Measurements from ENCODE around the gene TAB2.

Gene TAB2

GRCh38 chr6:149303468-149303867 is 14.0 kb upstream of the TAB2 start:
- Histone ChIP-seq H3K4me3 (ENCODE audit: low read depth, low read length) (no peak overlapping the region), H3K9me3 (no peaks in the 10 kb centered on the region), H3K4me1 (no peaks in the 10 kb centered on the region), H3K27me3 (no peaks in the 10 kb centered on the region), H3K36me3 (no peaks in the 10 kb centered on the region)
- no peak for TF ChIP-seq CTCF (IDR thresholded peaks at IDR 0.05; ENCODE audit: low read depth, low read length)
- no peak for DNase-seq

- TF ChIP-seq CTCF (IDR thresholded peaks at IDR 0.05; ENCODE audit: low read depth, low read length) = no peak
- no peaks in the 10 kb centered on the region for H3K27me3 ChIP-seq
- H3K36me3 ChIP-seq = no peaks in the 10 kb centered on the region
- H3K4me3 ChIP-seq (ENCODE audit: low read depth, low read length) = no peak overlapping the region
- no peaks in the 10 kb centered on the region for H3K9me3 ChIP-seq
- H3K4me1 ChIP-seq = no peaks in the 10 kb centered on the region
- DNase-seq = no peak
These were observed 12.1 kb upstream of the TAB2 start for GRCh38 chr6:149305372-149305771.

- H3K4me1 ChIP-seq = no peaks in the 10 kb centered on the region
- TF ChIP-seq CTCF (IDR thresholded peaks at IDR 0.05; ENCODE audit: low read depth, low read length) = no peak
- H3K27me3 ChIP-seq = no peaks in the 10 kb centered on the region
- no peak overlapping the region for H3K4me3 ChIP-seq (ENCODE audit: low read depth, low read length)
- DNase-seq = no peak
- no peaks in the 10 kb centered on the region for H3K36me3 ChIP-seq
- H3K9me3 ChIP-seq = no peaks in the 10 kb centered on the region
These were observed 10.5 kb upstream of the TAB2 start for GRCh38 chr6:149306967-149307366.

GRCh38 chr6:149311293-149311692 is 6.2 kb upstream of the TAB2 start:
- no peak for TF ChIP-seq CTCF (IDR thresholded peaks at IDR 0.05; ENCODE audit: low read depth, low read length)
- Histone ChIP-seq H3K9me3 (no peaks in the 10 kb centered on the region), H3K4me1 (no peaks in the 10 kb centered on the region), H3K36me3 (no peaks in the 10 kb centered on the region), H3K4me3 (ENCODE audit: low read depth, low read length) (no peak overlapping the region), H3K27me3 (no peaks in the 10 kb centered on the region)
- no peak for DNase-seq

- no peak for TF ChIP-seq CTCF (IDR thresholded peaks at IDR 0.05; ENCODE audit: low read depth, low read length)
- no peak for DNase-seq
- Histone ChIP-seq H3K4me3 (ENCODE audit: low read depth, low read length) (no peak overlapping the region), H3K9me3 (no peaks in the 10 kb centered on the region), H3K27me3 (no peaks in the 10 kb centered on the region), H3K36me3 (no peaks in the 10 kb centered on the region), H3K4me1 (no peaks in the 10 kb centered on the region)
These were observed 5.7 kb upstream of the TAB2 start for GRCh38 chr6:149311766-149312165.

- no peak for TF ChIP-seq CTCF (IDR thresholded peaks at IDR 0.05; ENCODE audit: low read depth, low read length)
- Histone ChIP-seq H3K4me3 (ENCODE audit: low read depth, low read length) (no peak overlapping the region), H3K4me1 (no peaks in the 10 kb centered on the region), H3K27me3 (no peaks in the 10 kb centered on the region), H3K36me3 (no peaks in the 10 kb centered on the region), H3K9me3 (no peaks in the 10 kb centered on the region)
- DNase-seq = no peak
These were observed 4.4 kb upstream of the TAB2 start for GRCh38 chr6:149313070-149313469.

All from BE2C (cell line).